GM18508 (cell line): ENCODE results near the gene LRRC46.

ENCODE experiments used
- ATAC-seq: cut with Tn5 transposase; IDR thresholded peaks from one replicate; pipeline ENCODE4 v1.9.1; 2021; ENCODE audit warnings: moderate number of reproducible peaks; ENCODE audit not compliant: insufficient read depth, unreplicated experiment

The LRRC46 gene

DNA sequence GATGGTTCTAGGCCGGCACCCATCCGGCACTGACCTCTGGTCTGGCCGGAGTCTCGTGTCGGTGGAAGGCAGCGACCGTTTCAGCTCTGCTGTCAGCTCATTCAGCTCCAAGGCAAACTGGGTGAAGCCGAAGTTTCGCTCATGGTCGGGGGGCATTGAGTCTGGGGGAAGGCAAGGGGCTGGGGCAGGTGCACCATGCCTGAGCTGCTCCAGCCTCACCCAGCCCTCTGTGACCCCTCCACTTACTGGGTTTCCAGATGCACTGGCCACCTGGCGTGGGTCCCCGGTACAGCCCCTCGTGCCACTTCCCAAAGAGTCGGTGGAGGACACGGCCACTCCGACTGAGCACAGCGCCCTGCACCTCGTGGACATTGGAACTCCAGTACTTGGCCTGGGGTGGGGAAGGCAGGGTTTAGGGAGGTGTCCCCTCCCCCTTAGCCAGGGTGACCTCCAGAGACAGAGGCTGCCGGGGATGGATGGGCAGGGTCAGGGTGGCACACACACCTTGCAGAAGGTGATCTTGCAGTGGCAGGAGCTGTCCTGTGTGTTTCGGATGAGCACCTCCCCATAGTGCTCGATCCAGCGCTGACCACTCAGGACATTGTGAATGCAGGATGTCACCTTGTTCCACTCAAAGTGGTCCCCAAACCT, 22.5 kb upstream of the LRRC46 start:
- no peak for ATAC-seq

DNA sequence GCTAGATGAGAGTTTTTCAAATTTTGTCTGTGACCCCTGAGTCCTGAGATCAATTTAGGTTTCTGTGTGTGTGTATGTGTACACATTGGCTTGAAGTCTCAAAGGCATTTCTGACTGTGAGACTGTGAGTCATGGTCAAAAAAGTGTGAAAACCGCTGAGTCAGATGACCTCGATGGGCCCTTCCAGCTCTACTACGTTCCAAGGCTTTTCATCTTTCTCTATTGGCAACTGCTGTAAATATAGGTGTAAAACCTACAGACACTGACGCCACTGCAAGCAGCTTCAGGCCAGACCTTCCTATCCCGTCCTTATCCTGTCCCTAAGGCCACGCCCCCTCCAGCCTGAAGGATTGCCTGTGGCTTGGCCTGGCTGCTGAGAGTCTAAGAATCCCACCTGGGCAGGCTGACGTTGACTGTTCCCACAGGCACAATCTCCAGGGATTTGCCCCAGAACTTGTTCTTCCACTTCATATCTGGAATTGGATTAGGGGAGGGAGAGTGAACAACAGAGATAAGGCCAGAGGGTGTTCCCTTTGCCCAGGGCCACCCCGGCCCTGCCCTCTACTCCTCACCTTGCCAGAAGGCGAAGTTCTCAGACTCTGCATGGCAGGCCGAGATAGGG, 21.2 kb upstream of the LRRC46 start:
- ATAC-seq, result no peak

DNA sequence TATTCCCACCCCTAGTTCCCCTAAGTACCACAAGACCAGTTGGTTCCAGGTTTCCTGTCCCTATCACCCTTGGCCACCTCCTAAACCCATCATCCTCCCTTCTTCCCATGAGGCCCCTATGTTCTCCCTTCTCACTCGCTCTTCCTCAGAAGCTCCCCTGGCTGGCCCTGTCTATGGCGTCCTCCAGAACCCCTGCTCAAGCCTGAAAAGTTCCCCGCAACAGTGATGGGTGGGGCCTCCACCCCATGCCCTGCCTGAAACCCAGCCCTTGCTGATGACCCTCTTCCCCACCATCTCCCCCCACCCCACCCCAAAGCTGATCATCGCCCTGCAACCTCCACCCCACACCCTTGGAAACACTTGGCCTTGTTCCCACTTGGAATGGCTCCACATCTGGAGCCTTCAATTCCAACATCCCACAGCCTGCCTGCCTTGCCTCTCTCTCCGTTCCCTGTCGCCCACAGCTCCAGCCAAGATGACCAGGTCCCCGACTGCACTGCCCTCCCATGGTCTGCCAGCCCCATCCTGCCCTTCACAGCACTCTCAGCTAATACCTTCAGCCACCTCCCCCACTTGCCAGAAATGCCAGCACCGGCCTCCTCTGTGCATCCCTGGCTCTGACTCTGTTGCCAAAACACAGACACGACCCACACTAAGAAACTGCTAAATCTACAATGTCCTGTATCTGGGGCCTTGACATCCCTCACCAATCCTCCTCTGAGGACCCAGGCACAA, 20.4 kb upstream of the LRRC46 start:
- ATAC-seq, result no peak

DNA sequence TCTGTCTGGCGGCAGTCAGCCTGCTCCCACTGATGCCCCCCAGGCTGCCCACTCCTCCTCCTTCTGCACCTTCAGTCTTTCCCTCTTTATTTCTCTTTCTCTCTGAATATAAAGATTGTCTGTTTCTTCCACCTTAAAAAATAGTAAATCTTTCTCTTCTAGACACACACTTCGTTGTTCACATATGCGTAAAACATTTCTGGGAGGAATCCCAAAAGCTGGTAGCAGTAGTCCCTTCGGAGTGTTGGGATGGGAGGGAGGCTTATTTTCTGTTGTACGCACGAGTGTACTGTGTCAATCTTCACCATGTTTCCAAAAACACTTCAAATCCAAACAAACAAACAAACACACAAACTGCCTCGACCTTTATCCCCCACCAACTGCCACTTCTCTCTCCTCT, 19.8 kb upstream of the LRRC46 start:
- ATAC-seq, result no peak

DNA sequence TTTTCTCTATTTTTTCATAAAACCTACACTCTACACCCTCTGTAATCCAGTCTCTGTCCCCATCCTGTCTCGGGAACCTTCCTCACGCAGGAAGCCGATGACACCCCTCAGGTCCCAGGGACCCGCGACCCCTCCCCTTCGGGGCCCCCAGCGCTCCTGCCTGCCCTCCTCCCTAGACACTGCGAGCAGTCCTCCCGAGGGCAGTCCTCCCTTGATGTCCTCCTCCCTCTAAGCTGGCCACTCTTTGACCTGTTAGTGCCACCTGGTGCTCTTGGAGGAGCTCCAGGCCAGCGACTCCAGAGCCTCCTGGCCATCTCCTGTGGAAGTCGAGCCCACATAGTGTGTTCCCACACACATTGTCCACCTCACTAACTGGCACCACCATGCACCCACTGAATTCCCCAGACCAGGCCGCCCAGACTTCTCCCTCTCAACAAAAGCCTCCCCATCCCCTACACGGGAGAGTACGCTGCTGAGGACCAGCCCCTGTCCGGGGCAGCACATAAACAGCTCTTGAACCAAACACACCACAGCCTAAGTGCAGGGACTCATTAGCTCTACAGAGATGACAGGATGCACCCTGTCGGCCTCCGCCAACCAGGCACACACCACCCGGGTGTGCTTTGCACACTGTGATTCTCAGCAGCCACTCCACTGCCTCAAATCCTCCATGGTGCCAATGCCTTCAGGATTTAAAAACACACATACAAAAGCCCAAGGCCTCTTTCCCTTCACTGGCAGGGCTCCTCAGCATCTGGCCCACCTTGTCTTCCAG, 19.1 kb upstream of the LRRC46 start:
- ATAC-seq, result no peak

DNA sequence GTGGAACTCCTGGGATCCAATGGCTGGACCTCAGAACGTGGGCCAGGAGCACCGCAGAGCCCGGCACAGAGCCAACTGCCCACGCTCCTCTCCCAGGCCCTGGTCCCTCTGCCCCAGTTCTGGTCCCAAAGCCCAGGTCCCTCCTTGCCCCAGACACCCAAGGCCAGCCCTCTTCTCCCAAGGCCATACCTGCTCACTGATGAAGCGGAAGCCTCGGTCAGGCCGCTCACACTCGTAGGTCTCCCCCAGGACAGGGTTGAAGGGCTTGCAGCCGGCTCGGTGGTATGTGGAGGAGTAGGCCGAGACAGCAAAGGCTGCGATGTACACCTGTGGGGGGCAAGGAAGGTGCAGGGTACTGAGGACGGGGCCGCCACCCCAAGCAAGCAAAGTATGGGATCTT, 18.4 kb upstream of the LRRC46 start:
- no peak for ATAC-seq

DNA sequence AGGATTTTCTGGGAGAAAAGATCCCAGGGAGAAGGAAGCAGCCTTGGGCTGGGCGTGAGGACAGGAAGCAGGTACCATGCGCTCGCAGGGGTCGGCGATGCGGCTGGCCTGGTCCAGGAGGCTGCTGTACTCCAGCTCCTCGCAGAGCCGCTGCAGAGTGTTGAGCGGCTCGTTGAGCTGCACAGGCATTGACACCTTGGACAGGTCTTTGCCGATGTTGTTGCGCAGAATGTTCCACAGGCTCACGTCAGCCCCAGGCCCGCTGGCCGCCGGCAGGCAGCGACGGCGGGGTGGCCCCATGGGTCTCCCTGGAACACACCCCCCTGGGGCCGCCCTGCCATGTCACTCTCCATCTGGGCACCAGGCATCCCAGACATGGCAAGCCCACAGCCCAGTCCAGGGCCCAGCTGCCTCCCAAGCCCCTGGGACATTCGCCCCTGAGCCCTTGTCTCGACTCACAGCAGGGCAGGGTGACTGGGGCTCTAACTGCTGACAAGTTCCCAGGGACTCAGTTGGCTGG, 17.9 kb upstream of the LRRC46 start:
- no peak for ATAC-seq

DNA sequence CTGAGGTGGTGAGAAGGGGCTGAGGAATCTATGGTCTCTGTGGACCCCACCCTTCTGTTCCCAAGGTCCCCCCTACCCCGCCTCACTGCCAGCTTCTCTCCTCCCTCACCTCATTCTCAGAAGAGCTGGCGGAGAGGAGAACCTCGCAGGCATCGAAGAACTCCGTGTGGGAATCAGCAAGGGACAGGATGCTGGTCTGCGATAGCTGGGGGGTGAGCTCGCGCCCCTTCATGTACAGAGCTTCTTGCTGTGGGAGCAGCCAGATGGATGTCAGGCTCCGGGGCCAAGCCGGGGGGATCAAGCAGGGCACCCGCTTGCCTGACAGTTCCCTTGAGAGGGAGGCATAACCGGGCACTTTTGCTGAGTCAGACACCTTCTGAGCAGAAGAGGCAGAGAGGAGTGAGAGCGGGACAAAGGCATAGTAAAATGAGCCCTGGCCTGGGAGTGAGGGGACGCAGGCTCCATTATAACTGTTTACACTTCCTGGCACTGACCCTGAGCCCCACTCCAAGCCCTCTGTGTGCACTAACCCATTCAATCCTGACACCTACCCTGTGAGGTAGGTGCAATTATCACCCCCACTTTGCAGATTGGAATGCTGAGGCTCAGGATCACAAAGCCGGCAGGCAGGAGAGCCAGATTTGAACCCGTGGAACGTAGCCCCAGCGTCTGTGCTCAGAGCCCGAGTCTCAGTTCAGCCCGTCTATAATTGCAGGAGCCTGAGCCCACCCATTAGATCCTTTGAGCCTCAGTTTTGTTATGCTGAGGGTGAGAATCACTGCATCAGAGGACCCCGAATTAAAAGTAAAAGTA, 16.2 kb upstream of the LRRC46 start:
- ATAC-seq, result no peak

DNA sequence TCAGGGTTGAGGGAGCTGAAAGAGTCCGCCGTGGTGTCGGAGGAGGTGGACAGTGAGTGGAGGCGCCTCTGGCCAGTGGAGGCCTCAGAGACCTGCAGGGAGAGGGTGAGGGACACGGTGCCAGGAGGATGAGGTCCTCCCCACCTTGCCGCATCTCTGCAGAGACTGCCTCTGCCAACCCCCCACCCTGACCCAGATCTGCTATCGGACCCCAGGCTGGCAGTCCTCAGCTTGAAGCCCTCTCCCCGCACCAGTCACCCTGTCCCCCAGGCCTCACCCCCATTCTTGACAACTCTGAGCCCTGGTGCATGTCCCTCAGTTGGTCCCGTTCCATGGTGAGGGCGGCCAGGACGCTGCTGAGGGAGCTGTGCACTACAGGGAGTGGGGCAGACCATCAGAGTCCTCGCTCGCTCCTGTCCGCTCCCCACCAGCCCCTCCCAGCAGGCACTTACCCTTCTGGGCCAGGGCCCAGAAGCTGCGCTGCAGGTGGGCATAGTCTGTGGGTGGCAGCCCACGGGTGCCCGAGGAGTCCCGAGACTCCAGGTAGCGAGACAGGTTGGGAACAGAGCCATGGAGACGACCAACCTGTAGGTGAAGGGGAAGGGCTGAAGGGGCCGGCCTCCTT, 15.2 kb upstream of the LRRC46 start:
- ATAC-seq, result no peak

DNA sequence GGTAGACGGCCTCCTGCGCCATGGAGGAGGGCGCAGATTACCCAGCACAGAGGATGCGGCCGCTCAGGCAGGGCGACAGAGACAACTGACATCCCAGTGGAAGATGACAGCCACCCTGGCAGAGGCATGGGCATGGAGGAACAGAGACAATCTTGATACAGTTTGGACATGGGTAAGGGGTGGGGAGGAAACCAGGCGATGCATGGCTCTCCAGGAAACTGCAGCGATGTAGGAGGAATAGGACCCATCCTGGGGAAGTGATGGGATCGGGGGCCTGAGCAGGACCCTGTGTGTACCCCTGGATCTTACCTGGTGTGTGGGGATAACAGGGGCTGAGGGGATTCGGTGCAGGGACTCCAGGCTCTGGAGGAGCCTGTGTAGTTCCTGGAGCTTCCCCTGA, 14.5 kb upstream of the LRRC46 start:
- ATAC-seq, result no peak

DNA sequence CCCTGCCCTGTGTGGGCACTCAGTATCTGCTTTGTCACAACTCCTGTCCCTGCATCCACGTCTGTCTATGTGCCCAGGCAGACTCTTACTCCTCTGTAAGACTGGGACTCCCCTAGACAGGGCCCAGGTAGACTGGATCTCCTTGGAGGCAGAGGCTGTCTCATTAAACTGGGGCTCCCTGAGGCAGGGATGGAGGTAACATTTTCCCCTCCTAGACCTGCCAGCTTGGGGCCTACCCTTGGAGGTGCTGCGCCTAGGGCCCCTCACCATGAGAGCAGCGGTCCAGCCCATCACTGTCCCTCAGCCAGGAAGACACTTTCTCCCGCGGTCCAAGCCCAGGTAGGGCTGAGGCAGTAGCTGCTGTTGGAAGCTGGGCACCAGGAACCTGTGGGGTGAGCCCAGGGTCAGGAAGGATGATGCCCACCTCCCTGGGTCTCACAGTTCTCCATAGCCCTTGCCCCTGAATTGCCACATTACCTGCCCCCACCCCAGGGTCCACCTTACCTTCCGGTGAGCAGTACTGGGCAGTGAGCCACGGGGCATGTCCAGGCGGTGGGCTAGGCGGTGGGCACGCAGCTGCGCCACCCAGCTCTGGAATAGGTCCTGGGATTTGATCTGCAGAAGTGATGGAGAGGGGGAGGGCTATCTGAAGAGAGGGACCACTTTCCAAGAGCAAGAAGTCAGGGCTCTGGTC, 13.3 kb upstream of the LRRC46 start:
- no peak for ATAC-seq

DNA sequence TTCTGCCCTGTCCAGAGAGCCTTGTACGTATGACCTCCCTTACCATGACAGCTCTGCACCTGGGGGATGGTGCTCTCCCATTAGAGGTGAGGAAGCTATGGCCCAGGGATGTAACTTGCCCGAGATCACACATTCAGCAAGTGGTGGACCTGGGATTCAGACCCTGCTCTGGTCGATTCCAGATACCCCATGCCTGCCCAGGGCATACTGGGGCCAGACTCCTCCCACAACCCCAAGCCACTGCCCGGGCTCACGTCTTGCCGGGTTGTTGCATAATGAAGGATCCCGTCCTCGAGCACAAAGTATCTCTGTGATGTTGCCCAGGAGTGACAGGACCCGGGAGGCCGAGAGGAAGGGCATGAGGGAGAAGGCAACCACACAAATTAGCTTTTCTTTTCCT, 12.0 kb upstream of the LRRC46 start:
- ATAC-seq, result no peak

DNA sequence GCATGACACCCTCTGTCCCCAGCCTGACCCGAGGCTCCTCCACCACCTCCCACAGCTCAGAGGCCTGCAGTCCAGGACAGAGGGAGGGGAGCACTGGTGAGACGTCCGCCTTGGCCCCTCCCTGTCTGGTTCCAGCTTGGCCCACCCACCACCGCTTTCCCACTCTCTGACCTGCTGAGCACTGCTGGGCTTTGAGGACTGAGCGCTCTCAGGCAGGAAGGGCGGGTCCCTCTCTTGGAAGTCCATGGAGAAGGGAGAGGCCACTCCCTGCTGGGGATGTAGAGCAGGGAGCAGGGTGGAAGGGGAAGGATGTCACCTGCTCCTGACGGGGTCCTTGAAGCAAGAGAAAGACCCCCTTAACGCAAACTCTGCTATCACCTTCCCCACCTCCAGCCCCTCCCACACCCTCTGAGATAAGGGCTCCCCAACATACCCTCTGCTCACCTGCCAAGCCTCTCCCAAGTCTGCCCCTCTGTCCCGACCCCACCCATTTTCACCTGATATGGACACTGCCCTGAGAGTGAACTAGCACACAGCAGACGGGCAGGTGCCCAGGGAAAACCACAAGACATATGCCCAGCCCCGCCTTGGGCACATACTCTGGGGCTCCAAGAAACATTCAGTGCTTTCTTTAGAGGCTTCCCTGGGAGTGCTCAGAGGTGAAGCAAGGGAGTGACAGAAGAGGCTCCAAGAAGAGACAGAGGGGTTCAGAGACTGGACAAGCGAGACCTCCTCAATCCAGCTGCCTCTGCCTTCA, 11.3 kb upstream of the LRRC46 start:
- no peak for ATAC-seq

DNA sequence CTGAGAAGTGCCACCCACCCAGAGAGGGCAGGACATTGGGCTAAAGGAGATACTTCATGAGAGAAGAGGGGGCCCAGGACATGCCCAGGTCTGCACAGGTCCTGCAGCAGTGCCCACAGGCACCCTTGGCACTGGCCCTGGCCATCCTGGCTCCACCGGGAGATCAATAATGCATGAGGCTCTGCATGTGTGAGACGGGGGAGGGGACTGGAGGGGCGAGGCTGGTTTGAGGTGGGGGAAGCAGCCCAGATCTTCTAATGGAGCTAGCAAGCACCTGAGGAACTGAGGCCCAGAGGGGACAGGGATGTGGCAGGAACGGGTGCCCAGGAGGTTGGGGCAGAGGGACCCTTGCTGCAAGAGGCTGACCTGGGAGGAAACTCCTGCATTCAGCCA, 10.4 kb upstream of the LRRC46 start:
- no peak for ATAC-seq

DNA sequence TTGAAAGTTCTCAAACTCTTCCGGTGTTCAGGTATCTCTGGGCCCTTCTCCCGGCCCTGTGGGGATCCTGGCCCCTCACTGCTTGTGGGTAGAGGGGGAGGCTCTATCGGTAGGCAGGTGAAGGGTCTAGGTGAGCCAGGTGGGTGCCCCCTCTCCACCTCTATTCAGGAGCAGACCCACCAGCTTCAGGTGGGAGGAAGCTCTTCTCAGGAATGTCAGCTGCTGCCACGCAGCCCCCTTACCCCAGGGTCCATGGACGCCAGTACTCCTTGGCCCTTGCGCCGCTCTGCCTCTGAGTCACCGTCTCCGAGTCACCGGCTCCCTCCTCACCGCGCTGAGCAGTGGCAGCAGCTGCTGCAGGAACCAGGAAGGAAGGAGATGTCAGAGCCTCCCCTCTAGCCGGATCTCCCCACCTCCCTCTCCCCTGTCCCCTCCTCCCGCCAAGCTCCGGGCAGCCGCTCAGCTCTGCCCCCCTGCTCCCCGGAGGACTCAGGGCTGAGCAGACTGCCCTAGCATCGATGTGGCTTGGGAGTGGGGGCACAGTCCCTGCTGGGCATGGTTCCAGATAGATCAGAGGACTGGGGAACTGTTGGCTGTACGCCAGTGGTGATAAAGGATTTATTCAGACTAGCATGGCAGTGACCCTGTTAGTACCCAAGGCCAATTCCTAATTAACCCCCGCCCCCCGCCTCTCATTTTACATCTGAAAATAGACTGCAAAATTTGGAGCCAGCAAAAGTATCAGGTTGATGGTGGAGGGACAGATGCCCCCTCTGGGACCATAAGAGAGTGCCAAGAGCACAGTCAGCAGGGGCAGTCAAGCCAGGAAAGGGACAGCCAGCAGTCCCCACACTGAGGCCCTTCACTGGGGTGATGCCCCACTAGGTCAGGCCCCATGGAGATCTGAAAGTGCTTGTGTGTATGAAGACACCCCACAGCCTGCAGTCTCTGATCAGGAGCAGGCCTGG, 9.8 kb upstream of the LRRC46 start, which contains the start of gene OSBPL7:
Gene OSBPL7, minus strand, starts transcription at position 371 of the 968 bp plus-strand sequence. CDS start 1,516 bp downstream, outside the sequence.
- no peak for ATAC-seq

DNA sequence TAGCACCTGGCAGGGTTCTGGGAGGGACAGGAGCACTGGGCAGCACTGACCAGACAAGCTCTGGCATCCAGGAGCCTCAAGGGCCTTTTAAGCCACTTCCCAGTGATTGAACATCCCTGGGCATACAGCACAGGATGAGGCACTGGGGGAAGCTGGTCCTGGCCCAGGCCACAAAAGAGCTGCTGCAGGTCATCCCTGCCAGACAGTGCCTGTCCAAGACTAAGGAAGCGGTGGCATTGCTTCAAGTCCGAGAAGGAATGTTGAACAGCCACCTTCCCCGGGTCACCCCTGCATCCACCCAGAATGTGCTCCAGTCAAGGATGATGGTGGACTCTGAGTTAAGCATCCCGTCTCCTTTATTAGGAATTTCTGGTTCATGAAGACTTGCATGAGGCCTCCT, 8.7 kb upstream of the LRRC46 start:
- no peak for ATAC-seq

DNA sequence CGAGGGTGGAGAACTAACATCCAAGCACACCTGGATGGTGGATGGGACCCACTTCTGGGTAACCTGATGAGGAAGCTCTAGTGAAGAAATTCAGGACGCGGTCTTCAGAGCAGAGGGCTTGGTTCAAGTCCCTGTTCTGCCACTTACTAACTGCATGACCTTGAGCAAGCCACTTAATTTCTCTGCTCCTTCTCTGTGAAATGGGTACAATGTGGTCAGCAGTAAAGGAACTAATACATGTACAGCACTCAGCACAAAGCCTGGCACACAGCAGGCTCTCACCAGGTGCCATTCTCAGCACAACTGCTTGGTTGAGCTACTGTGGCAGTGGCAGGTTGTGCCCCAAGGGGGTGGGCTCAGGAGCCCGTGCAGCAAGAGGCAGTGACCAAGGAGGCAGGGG, 8.0 kb upstream of the LRRC46 start:
- no peak for ATAC-seq
